Kidney epithelial cell (primary cell): ENCODE measurements around the gene ARL5A. TPM values are rescaled to one million over a fixed set of nuclear protein-coding genes. Genes with fewer than 3 reads are reported as not detected.

Experiments used
- DNase-seq: peaks from one replicate; pipeline ENCODE4 v3.0.0-alpha.2; 2010; ENCODE audit warnings: low read depth
- H3K27me3 ChIP-seq: 2 replicates; pipeline ENCODE4 v1.6.0; 2011; ENCODE audit warnings: low read length; ENCODE audit not compliant: control insufficient read depth, insufficient read depth
- H3K36me3 ChIP-seq: 2 replicates; pipeline ENCODE4 v1.5.1; 2011; ENCODE audit warnings: low read length; ENCODE audit not compliant: control insufficient read depth, insufficient read depth
- H3K4me3 ChIP-seq: 2 replicates; pipeline ENCODE4 v1.5.1; 2011; ENCODE audit warnings: low read depth, mild to moderate bottlenecking, control low read depth, low read length
- total RNA-seq: library from RNA; depleted of rRNA; stranded (reverse); fragments of >200 nt; gene quantifications from 2 replicates; pipeline ENCODE4 v1.2.3, GENCODE V29; 2015
- TF ChIP-seq, protein P1 (sequence below): IDR thresholded peaks from 2 replicates; pipeline ENCODE4 v1.5.1; 2011; ENCODE audit warnings: mild to moderate bottlenecking, moderate library complexity, low read length, control low read depth, inconsistent platforms; ENCODE audit not compliant: insufficient read depth, poor library complexity, severe bottlenecking

The ARL5A gene
- total RNA-seq, 1 donor from 2014 or later, result 50.4 TPM

DNA sequence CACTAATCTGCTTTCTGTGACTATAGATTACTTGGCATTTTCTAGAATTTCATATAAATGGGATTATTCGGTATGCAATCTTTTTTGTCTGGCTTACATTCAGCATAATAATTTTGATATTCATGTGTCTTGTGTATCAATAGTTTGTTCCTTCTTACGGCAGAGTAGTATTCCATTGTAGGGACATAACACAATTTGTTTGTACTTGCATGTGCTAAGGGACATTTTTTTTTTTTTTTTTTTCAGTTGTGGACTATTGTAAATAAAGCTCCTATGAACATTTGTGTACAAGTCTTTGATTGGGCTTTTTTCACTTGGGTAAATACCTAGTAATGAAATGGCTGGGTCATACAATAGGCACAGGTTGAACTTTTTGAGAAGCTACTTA, 45.1 kb downstream of the ARL5A start:
- TF ChIP-seq, protein P1, sequence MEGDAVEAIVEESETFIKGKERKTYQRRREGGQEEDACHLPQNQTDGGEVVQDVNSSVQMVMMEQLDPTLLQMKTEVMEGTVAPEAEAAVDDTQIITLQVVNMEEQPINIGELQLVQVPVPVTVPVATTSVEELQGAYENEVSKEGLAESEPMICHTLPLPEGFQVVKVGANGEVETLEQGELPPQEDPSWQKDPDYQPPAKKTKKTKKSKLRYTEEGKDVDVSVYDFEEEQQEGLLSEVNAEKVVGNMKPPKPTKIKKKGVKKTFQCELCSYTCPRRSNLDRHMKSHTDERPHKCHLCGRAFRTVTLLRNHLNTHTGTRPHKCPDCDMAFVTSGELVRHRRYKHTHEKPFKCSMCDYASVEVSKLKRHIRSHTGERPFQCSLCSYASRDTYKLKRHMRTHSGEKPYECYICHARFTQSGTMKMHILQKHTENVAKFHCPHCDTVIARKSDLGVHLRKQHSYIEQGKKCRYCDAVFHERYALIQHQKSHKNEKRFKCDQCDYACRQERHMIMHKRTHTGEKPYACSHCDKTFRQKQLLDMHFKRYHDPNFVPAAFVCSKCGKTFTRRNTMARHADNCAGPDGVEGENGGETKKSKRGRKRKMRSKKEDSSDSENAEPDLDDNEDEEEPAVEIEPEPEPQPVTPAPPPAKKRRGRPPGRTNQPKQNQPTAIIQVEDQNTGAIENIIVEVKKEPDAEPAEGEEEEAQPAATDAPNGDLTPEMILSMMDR, result no peak
- no peaks in the 10 kb centered on the region for H3K36me3 ChIP-seq
- no peak for DNase-seq
- no peak overlapping the region for H3K4me3 ChIP-seq
- H3K27me3 ChIP-seq, result no peaks in the 10 kb centered on the region

DNA sequence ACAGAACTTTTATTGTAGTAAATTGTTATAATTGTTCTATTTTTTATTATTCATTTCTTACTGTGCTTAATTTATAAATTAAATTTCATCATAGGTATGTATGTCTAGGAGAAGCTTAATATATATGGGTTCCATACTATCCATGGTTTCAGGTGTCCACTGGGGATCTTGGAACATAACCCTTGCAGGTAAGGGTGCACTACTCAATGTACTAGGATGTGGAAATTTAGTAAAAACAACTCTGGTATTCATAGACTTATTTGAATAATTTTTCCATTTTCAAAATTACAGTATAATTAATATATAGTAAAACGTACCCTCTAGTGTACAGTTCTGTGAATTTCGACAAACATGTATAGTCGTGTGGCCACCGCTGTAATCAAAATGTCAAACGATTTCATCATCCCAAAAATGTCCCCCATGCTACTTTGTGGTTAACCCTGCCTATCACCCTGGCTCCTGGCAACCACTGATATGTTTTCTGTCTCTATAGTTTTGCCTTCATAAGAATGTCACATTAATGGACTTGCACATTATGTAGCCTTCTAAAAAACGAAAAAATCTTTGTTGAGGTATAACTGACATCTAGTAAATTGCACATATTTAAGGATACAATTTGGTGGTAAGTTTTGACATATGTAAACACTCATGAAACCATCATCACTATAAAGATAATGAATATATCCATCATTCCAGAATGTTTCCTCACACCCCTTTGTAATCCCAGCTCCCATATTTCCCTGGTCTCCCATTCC, 45.7 kb downstream of the ARL5A start:
- no peaks in the 10 kb centered on the region for H3K27me3 ChIP-seq
- DNase-seq, result no peak
- TF ChIP-seq, protein P1, result no peak
- no peaks in the 10 kb centered on the region for H3K36me3 ChIP-seq
- H3K4me3 ChIP-seq, result no peak overlapping the region

DNA sequence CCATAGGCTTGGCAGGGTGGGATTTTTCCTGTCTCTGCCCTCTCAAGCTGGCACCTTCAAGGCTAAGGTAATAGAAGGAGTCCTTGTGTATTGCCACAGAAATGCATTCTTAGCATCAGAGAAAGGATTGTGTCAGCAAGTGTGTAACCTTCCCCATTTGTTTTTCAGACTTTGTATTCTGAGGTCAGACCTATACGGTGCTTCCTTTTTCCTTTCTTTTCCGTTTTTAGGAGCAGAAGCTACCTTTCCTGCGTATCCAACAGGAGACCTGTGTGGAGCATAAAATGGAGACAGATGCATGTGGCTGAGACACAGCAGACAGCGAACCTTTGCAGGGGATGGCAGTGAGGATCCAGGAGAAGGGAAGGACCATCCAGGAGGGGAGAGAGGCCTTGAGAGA, 46.6 kb downstream of the ARL5A start:
- Histone ChIP-seq H3K4me3 (no peak overlapping the region), H3K36me3 (no peaks in the 10 kb centered on the region), H3K27me3 (no peaks in the 10 kb centered on the region)
- TF ChIP-seq, protein P1, result no peak
- DNase-seq, result no peak

DNA sequence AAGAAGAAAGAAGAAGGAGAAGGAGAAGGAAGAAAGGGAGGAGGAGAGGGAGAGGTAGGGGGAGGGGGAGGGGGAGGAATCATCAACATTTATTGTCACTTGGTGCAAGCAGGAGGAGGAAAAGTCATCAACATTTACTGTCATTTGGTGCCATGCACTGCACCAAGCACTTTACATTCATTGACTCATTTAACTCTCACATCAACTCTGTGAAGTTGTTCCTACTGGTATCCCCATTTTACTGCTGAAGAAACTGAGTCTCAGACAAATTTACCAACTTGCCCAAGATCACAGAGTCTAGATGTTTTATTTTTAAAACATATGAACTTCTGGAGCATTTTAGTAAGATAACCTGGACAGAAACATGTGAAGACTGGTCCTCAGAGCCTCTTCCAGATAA, 47.3 kb downstream of the ARL5A start:
- H3K36me3 ChIP-seq, result no peaks in the 10 kb centered on the region
- TF ChIP-seq, protein P1, result no peak
- no peak for DNase-seq
- H3K27me3 ChIP-seq, result no peaks in the 10 kb centered on the region
- no peak overlapping the region for H3K4me3 ChIP-seq

DNA sequence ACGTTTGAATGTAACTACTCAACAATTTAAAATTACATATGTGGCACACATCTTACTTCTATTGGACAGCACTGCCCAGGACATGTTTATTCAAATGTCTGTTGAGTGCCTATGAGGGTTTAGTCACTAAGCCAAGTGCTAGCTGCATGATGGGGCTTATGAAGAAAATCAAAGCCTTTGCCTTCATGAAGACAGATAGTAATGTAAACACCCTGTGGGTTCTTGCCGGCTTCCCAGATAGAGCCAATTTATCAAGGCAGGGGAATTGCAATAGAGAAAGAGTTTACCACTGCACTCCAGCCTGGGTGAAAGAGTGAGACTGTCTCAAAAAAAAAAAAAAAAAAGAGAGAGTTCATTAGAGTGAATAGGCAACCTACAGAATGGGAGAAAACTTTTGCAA, 50.3 kb downstream of the ARL5A start:
- Histone ChIP-seq H3K36me3 (no peaks in the 10 kb centered on the region), H3K4me3 (no peak overlapping the region), H3K27me3 (no peaks in the 10 kb centered on the region)
- no peak for DNase-seq
- TF ChIP-seq, protein P1, result no peak

DNA sequence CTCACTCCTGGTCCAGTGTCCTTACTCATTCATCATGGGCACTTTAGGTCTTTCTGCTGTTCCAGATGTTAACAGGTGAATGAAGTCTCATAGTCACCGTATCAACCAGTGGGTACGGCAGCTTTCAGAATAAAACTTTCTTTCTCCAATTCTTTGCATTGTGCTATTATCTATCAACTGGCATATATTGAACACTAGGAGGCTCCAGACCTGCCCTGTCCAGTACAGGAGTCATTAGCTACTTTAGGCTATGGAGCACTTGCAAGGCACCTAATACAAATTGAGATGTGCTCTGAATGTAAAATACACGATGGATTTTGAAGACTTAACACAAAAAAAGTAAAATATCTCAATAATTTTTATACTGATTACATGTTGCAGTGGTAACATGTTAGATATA, 50.7 kb downstream of the ARL5A start:
- H3K27me3 ChIP-seq, result no peaks in the 10 kb centered on the region
- DNase-seq, result no peak

More for the DNA sequence above, 50.7 kb downstream of the ARL5A start:
- no peak overlapping the region for H3K4me3 ChIP-seq
- TF ChIP-seq, protein P1, result peak; percentile 6
- no peaks in the 10 kb centered on the region for H3K36me3 ChIP-seq
